T-cell (primary cell): Measurements from ENCODE around the gene MS4A15. TPM values are rescaled to one million over a fixed set of nuclear protein-coding genes. Genes with fewer than 3 reads are reported as not detected.
"Not testable (repeated sequence)": the region's sequence is repeated elsewhere in the genome, so short reads cannot be mapped to it uniquely, and the experiment has no call there.

Experiments used
- ATAC-seq, 4 experiments: fragments of 200-7000 bp in 3 of 4; fragments of 150-1000 bp in 1 of 4; cut with Tn5 transposase; replicated peaks in 1 of 4; 1 replicate in 3 of 4; 2 replicates in 1 of 4; pipeline ENCODE4 v1.10.0; 2021; ENCODE audit warnings: moderate library complexity in 3 of 4, mild to moderate bottlenecking in 2 of 4, moderate number of reproducible peaks in 1 of 4
- CTCF ChIA-PET, 2 donors: fragments of 300-600 bp; sonication (Branson Sonifier 250); formaldehyde crosslinking; loops; one replicate each; lab custom pipeline; 2022; ENCODE audit warnings: antibody characterized with exemption in 2 of 2; lab: Charles Lee
- POLR2A ChIA-PET, 2 donors: fragments of 300-600 bp; sonication (Branson Sonifier 250); formaldehyde crosslinking; loops; one replicate each; lab custom pipeline; 2022; ENCODE audit warnings: antibody characterized with exemption in 2 of 2; lab: Charles Lee
- DNase-seq, 35 experiments: peaks; one replicate each; pipeline versions ENCODE4 v3.0.0 to v3.0.0-alpha.2; 2013 to 2023
- H3K27ac ChIP-seq: one replicate; pipeline ENCODE4 v1.5.1; 2013; ENCODE audit warnings: low read length
- H3K27me3 ChIP-seq, 2 experiments: replicated peaks in 1 of 2; 1 replicate in 1 of 2; 2 replicates in 1 of 2; pipeline versions ENCODE4 v1.6.1 to v1.7.0; 2013; ENCODE audit warnings: low read length in 1 of 2, mixed read lengths in 1 of 2; ENCODE audit not compliant: control insufficient read depth in 2 of 2, insufficient read depth in 2 of 2; ENCODE audit errors: extremely low read depth in 1 of 2
- H3K36me3 ChIP-seq, 2 donors: 1 replicate in 1 of 2; 2 replicates in 1 of 2; pipeline versions ENCODE4 v1.6.1 to v1.7.0; 2013; ENCODE audit warnings: low read length in 1 of 2; ENCODE audit not compliant: control insufficient read depth in 2 of 2, insufficient read depth in 1 of 2; ENCODE audit errors: extremely low read depth in 1 of 2
- H3K4me1 ChIP-seq, 2 experiments: 1 replicate in 1 of 2; 2 replicates in 1 of 2; pipeline versions ENCODE4 v1.6.1 to v1.7.0; 2013; ENCODE audit warnings: low read length in 2 of 2, mixed read lengths in 1 of 2; ENCODE audit not compliant: insufficient read depth in 2 of 2, control insufficient read depth in 1 of 2; ENCODE audit errors: extremely low read depth in 1 of 2
- H3K4me3 ChIP-seq, 2 donors: 1 replicate in 1 of 2; 2 replicates in 1 of 2; pipeline versions ENCODE4 v1.5.1 to v1.7.0; 2013; ENCODE audit warnings: mild to moderate bottlenecking in 2 of 2, low read length in 1 of 2, moderate library complexity in 1 of 2; ENCODE audit not compliant: control insufficient read depth in 1 of 2; ENCODE audit errors: extremely low read depth in 1 of 2
- H3K9me3 ChIP-seq: 2 replicates; pipeline ENCODE4 v1.7.0; 2013
- H3K27ac Mint-ChIP-seq, 2 donors: one replicate each; pipeline ENCODE4 v1.8.0; 2020 to 2021; ENCODE audit warnings: mild to moderate bottlenecking in 2 of 2, mixed read lengths in 2 of 2
- H3K27me3 Mint-ChIP-seq, 2 donors: one replicate each; pipeline ENCODE4 v1.8.0; 2021 to 2022; ENCODE audit warnings: mixed read lengths in 2 of 2
- H3K36me3 Mint-ChIP-seq: one replicate; pipeline ENCODE4 v1.8.0; 2021; ENCODE audit warnings: mixed read lengths
- H3K4me1 Mint-ChIP-seq, 3 donors: one replicate each; pipeline ENCODE4 v1.8.0; 2020 to 2022; ENCODE audit warnings: mixed read lengths in 3 of 3, mild to moderate bottlenecking in 1 of 3
- H3K4me3 Mint-ChIP-seq, 3 donors: one replicate each; pipeline ENCODE4 v1.8.0; 2020 to 2022; ENCODE audit warnings: mild to moderate bottlenecking in 3 of 3, mixed read lengths in 3 of 3, moderate library complexity in 3 of 3
- H3K9me3 Mint-ChIP-seq, 3 donors: one replicate each; pipeline ENCODE4 v1.8.0; 2020 to 2022; ENCODE audit warnings: mixed read lengths in 3 of 3
- WGBS: methylation state at CpG from one replicate; pipeline ENCODE4 v1.1.5; 2013; ENCODE audit warnings: missing lambda C conversion rate; ENCODE audit not compliant: insufficient coverage; 5-methylcytosine and 5-hydroxymethylcytosine counted together
- total RNA-seq, 35 experiments: library from RNA in 6 of 35; stranded (reverse) in 6 of 35; fragments of 120-200 nt in 1 of 35; gene quantifications; one replicate each; pipeline versions ENCODE4 v1.2.1 to v1.2.4 and lab custom pipeline; 2013 to 2026

MS4A15 gene
- total RNA-seq, 5 donors from 2014 or later (not counting 1 experiment from before 2014, with no cell fraction given): not detected

DNA sequence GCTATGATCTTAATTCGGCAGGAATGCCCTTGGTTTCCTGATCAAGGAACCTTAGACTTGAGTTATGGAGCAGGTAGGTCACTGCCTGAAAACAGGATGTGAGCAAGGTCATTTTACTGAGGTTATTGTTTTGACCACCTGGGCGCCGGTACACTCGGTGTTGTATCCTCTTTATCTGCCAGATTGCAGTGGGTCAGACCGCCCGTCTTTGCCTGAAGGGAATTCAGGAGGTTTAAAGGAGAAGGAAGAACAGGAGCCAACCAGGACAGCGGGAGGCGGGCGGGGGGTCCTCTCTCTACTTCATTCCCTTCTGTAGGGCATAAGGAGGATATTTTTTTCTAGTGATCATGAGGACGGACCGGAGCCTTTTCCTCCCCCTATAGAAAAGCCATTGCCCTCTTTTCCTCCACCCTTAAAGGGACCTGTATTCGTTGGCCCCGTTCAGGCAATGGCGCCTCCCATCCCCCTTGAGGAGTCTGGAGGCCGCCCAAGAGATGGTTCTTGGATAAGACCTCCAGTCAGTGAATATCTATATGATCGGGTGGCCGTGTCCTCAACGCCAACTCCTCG, 649 bp downstream of the MS4A15 start:
- Histone ChIP-seq H3K4me3 (no peak overlapping the region), H3K27ac (no peak overlapping the region), H3K9me3 (no peaks in the 10 kb centered on the region), H3K27me3 (peaks cover 0 to 18% of the 10 kb centered on the region in 2 experiments), H3K4me1 (no peaks in the 10 kb centered on the region), H3K36me3 (no peaks in the 10 kb centered on the region)
- Mint-ChIP-seq H3K27ac (no peak overlapping the region), H3K27me3 (peaks cover 43 to 63% of the 10 kb centered on the region in 2 donors), H3K9me3 (no peaks in the 10 kb centered on the region), H3K36me3 (no peaks in the 10 kb centered on the region), H3K4me1 (no peaks in the 10 kb centered on the region), H3K4me3 (no peak overlapping the region)
- CTCF ChIA-PET: no interaction called here
- no peak for DNase-seq
- WGBS: 92% methylated on average over 5 of the region's 19 CpGs
- POLR2A ChIA-PET: no interaction called here
- ATAC-seq: no peak

DNA sequence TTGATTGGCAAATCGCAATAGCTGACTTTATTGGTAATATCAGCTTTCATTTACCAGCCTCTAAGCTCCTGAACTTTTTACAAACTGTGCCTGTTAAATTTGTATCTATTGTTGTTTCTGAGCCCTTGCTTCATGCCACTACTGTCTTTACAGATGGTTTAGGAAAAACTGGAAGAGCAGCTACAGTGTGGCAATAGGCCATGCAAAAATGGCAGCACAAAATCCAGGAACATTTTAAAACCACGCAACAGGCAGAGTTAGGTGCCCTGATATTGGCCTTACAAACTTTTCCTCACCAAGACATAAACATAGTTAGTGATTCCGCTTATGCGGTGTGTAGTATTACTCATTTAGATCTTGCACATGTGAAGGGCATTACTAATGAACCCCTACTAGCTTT, 2.0 kb downstream of the MS4A15 start:
- peaks cover 38 to 58% of the 10 kb centered on the region in 2 donors for H3K27me3 Mint-ChIP-seq
- H3K27me3 ChIP-seq: peaks cover 0 to 19% of the 10 kb centered on the region in 2 experiments
- H3K36me3 ChIP-seq, DNase-seq, ATAC-seq, CTCF ChIA-PET, H3K4me1 Mint-ChIP-seq, H3K4me1 ChIP-seq, H3K27ac ChIP-seq, H3K27ac Mint-ChIP-seq, H3K4me3 Mint-ChIP-seq, H3K36me3 Mint-ChIP-seq, H3K9me3 ChIP-seq, H3K9me3 Mint-ChIP-seq, H3K4me3 ChIP-seq, POLR2A ChIA-PET: not testable (repeated sequence)
- no CpG with 5 or more reads among the region's 4 CpGs for WGBS

DNA sequence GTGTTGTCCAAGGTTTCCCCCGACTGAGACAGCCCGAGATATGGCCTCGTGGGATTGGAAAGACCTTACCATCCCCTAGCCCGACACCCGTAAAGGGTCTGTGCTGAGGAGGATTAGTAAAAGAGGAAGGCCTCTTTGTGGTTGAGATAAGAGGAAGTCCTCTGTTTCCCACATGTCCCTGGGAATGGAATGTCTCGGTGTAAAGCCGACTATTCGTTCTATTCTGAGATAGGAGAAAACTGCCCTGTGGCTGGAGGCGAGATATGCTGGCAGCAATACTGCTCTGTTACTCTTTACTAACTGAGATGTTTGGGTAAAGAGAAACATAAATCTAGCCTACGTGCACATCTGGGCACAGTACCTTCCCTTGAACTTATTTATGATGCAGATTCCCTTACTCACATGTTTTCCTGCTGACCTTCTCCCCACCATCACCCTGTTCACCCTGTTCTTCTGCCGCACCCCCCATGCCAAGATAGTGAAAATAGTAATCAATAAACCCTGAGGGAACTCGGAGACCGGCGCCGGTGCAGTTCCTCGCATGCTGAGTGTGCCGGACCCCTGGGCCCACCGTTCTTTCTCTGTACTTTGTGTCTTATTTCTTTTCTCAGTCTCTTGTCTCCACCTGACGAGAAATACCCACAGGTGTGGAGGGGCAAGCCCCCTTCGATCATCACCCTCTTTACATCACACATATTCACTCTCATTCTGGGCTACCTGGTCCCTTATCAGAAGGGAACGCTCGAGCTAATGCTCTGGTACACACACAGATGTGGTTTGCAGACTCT, 3.0 kb downstream of the MS4A15 start:
- H3K27ac ChIP-seq, DNase-seq, H3K4me1 ChIP-seq, H3K36me3 Mint-ChIP-seq, H3K4me3 Mint-ChIP-seq, H3K9me3 Mint-ChIP-seq, H3K27ac Mint-ChIP-seq, H3K4me3 ChIP-seq, H3K4me1 Mint-ChIP-seq, H3K9me3 ChIP-seq, H3K36me3 ChIP-seq, POLR2A ChIA-PET, ATAC-seq: not testable (repeated sequence)
- peaks cover 0 to 24% of the 10 kb centered on the region in 2 experiments for H3K27me3 ChIP-seq
- CTCF ChIA-PET: interaction anchor here in 1 of 2 donors (0.6 kb wide), 1 partner anchor 16 kb away, joined by 3 read pairs; no protein-coding TSS in a partner anchor
- H3K27me3 Mint-ChIP-seq: peaks cover 47 to 67% of the 10 kb centered on the region in 2 donors
- WGBS: 68% methylated on average over 8 of the region's 22 CpGs

DNA sequence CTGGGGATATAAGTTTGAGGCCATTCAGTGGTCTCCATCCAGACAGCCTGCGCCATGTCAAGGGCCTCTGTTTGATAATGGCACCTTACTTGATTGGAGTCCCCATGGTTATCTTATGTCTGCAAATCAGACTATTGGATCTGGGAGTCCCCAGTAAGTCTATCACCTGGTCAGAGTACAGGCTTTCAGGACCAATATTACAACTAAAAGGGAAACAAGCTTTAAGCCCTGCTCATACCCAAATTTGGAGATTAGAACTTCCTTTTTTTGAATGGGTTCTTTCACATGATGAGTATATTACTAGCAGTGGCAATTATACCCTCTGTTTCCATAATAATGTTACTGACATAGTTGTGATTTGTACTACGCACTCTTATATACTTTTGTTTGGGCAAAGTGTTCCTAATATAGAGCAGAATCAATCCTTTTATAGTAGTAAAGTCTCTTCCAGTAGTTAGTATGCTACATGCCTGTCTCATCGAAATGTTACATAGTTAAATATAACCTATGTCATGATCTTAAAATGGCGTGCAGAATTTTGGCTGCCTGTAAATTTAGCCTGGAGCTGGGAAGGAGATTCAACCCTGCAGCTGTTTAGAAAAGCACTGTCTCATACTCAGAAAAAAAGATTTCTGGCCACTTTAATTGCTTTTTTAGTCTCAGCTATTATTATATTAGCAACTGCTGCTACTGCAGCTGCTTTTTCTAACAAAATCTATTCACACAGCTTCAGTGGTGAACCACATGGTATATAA, 4.9 kb downstream of the MS4A15 start:
- Histone ChIP-seq H3K9me3 (no peaks in the 10 kb centered on the region), H3K27me3 (peaks cover 0 to 31% of the 10 kb centered on the region in 2 experiments), H3K4me3 (no peak overlapping the region), H3K36me3 (no peaks in the 10 kb centered on the region), H3K27ac (no peak overlapping the region), H3K4me1 (no peaks in the 10 kb centered on the region)
- ChIA-PET CTCF (no interaction called here), POLR2A (no interaction called here)
- WGBS: 78% methylated on average over 1 of the region's 4 CpGs
- ATAC-seq (no peak), DNase-seq (no peak)
- Mint-ChIP-seq H3K27me3 (peaks cover 47 to 73% of the 10 kb centered on the region in 2 donors), H3K4me1 (no peaks in the 10 kb centered on the region), H3K4me3 (no peak overlapping the region), H3K27ac (no peak overlapping the region), H3K36me3 (no peaks in the 10 kb centered on the region), H3K9me3 (no peaks in the 10 kb centered on the region)

DNA sequence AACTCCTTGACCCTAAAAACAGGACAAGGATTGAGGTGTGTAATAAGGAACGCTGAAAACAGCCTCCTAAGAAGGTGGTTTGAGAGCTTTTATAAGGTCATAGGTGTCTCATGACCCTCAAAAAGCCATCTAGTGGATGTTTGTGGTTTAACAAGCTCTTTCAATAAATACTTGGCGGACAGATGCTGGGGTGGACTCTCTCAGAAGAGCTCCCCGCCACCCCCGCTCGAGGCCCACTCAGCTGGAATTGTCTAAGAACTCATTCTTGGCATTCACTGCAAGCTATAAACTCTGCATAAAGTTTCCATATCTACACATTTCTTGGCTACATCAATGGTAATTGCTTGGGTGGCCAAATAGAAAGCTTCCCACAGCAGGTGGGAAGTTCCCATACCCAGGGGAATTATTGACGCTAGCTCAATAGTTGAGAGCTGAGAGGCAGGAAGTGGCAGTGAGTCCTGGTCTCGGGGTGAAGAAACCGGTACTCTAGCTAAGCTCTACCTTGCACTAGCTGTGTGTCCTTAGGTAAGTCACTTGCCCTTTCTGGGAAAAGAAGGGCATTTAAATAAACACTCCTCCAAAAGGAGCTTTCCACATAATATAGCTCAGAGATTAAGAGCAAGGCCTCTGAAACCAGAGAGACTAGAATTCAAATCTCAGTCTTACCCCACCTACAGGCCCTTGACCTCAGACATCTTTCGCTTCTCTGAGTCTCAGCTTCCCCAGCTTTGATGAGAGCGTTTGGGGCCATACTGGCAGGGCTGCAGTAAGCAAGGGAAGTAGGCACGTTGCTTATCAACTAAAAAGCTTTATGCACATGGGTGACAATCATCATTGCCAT, 6.4 kb downstream of the MS4A15 start:
- peaks cover 0 to 35% of the 10 kb centered on the region in 2 experiments for H3K27me3 ChIP-seq
- ATAC-seq: no peak
- no peaks in the 10 kb centered on the region for H3K36me3 ChIP-seq
- no peaks in the 10 kb centered on the region for H3K9me3 Mint-ChIP-seq
- WGBS: 69% methylated on average over 5 of the region's 11 CpGs
- H3K4me3 ChIP-seq: no peak overlapping the region
- no peak for DNase-seq
- ChIA-PET CTCF (no interaction called here), POLR2A (no interaction called here)
- no peak overlapping the region for H3K27ac ChIP-seq
- no peaks in the 10 kb centered on the region for H3K4me1 ChIP-seq
- H3K36me3 Mint-ChIP-seq: no peaks in the 10 kb centered on the region
- no peak overlapping the region for H3K4me3 Mint-ChIP-seq
- H3K27me3 Mint-ChIP-seq: peaks cover 52 to 67% of the 10 kb centered on the region in 2 donors
- no peaks in the 10 kb centered on the region for H3K9me3 ChIP-seq
- H3K4me1 Mint-ChIP-seq: no peaks in the 10 kb centered on the region
- H3K27ac Mint-ChIP-seq: no peak overlapping the region
